Gastrocnemius medialis (tissue), 4 donors: ENCODE measurements around the gene AVPR1A.

Source experiments
- POLR2A ChIP-seq, 2 donors: fragments of 450-650 bp; IDR thresholded peaks; one replicate each; pipeline ENCODE4 v1.6.1; 2017; ENCODE audit warnings: antibody characterized with exemption in 2 of 2, mild to moderate bottlenecking in 2 of 2, moderate library complexity in 2 of 2
- TF ChIP-seq, protein P1 (sequence below), 5 experiments: fragments of 450-650 bp in 3 of 5; fragments of 200-600 bp in 2 of 5; sonication (generic) in 2 of 5; IDR thresholded peaks in 4 of 5; conservative IDR thresholded peaks in 1 of 5; 1 replicate in 4 of 5; 2 replicates in 1 of 5; pipeline ENCODE4 v1.5.1; 2016 to 2019; ENCODE audit warnings: antibody characterized with exemption in 5 of 5, mild to moderate bottlenecking in 3 of 5, moderate library complexity in 3 of 5

DNA sequence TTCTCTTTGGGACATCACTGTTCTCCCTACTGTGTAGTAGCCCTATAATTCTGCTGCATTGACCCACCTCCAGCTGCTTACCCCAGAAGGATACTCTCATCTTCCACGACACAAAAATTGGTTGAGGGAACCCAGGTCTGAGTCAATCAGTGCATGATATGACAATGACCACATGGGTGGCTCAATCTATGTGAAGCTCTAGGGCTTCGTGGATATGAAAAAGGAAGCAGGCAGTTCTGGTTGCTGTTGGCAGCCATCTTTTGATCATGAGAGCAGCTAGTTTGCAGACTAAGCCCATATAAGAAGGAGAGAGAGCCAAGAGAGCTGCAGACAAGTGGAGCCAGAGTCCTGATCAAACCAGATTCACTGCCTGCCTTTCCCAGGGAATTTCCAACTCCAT, 57.9 kb downstream of the AVPR1A start:
- TF ChIP-seq, protein P1, sequence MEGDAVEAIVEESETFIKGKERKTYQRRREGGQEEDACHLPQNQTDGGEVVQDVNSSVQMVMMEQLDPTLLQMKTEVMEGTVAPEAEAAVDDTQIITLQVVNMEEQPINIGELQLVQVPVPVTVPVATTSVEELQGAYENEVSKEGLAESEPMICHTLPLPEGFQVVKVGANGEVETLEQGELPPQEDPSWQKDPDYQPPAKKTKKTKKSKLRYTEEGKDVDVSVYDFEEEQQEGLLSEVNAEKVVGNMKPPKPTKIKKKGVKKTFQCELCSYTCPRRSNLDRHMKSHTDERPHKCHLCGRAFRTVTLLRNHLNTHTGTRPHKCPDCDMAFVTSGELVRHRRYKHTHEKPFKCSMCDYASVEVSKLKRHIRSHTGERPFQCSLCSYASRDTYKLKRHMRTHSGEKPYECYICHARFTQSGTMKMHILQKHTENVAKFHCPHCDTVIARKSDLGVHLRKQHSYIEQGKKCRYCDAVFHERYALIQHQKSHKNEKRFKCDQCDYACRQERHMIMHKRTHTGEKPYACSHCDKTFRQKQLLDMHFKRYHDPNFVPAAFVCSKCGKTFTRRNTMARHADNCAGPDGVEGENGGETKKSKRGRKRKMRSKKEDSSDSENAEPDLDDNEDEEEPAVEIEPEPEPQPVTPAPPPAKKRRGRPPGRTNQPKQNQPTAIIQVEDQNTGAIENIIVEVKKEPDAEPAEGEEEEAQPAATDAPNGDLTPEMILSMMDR (IDR thresholded peaks at IDR 0.05 in 4 of 5, conservative IDR thresholded peaks at IDR 0.05 in 1 of 5), result no peak
- no peak for TF ChIP-seq POLR2A (IDR thresholded peaks at IDR 0.05)
